ENCODE data around the gene JARID2.

The JARID2 gene

DNA sequence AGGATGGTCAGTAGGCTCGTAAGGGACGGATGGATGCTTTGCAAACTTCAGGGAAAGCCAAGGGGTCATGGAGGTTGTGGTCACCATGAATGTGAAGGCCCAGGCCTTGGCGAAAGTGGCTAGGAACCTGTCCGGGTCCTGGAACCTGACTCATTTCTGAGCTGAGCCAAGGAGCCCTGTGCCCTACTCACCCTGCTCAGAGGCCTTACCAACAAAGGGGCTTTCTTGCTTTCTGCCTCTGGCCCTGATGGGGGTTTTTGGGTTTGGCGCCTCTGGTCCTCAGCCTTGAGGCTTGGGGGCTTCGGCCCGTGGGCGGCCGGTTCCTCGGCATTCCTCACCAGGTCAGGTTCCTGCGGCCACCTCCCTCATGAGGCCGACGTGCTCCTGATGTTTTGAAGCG lies 261.9 kb downstream of the JARID2 start:
- peaks cover 28% of the 10 kb centered on the region for H3K36me3 ChIP-seq (ENCODE audit: control insufficient read depth, insufficient read depth, low read length, severe bottlenecking)
- H3K9me3 ChIP-seq (ENCODE audit: control insufficient read depth, low read length), result no peaks in the 10 kb centered on the region
- no peak for DNase-seq (ENCODE audit: low read depth)
- no peak overlapping the region for H3K9ac ChIP-seq (ENCODE audit: low read length)
- peaks cover 36% of the 10 kb centered on the region for H3K4me1 ChIP-seq (ENCODE audit: control insufficient read depth, insufficient read depth, low read length)
- H3K4me3 ChIP-seq (ENCODE audit: low read length), result no peak overlapping the region
- H3K27me3 ChIP-seq (replicated peaks; ENCODE audit: control insufficient read depth, insufficient read depth, low read length), result no peaks in the 10 kb centered on the region

DNA sequence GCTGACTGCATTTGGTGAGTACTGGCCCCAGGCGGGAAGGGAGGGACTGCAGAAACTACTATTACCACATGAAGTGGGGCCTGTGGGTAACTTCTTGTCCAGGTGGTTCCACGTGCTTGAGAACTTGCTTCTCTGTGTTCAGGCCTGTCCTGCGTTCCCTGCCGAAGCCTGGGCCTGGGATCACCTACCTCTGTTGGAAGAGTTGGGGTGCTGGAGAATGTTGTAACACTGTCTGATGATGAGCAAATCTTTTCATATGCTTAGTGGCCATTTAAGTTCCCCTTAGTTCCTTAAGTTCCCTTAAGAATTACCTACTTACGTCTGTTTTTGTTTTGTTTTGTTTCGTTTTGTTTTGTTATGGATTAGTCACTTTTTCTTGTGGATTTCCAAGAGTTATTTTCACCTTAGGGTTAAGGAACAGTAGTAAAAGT lies 262.6 kb downstream of the JARID2 start:
- H3K36me3 ChIP-seq (ENCODE audit: control insufficient read depth, insufficient read depth, low read length, severe bottlenecking), result peaks cover 34% of the 10 kb centered on the region

DNA sequence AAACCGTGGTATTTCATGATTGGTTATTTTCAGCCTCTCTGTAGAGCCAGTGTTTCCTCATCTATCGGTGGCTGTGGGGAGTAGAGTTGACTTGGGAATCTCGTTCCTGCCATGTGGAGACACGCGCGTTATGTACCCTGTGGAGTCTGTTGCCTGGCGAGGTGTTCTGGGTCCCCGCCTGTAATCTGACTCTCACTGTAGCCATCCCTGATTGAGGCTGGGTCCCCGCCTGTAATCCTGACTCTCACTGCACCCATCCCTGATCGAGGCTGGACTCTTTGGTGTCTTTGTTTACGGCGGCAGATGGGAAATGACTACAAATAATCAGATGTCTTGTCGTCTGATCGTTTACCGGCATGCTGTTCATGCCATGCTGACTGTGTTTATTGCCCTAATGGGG lies 263.1 kb downstream of the JARID2 start:
- Histone ChIP-seq H3K36me3 (ENCODE audit: control insufficient read depth, insufficient read depth, low read length, severe bottlenecking) (peaks cover 37% of the 10 kb centered on the region), H3K9me3 (ENCODE audit: control insufficient read depth, low read length) (no peaks in the 10 kb centered on the region), H3K9ac (ENCODE audit: low read length) (no peak overlapping the region), H3K4me3 (ENCODE audit: low read length) (no peak overlapping the region), H3K4me1 (ENCODE audit: control insufficient read depth, insufficient read depth, low read length) (peaks cover 31% of the 10 kb centered on the region), H3K27me3 (replicated peaks; ENCODE audit: control insufficient read depth, insufficient read depth, low read length) (no peaks in the 10 kb centered on the region)
- no peak for DNase-seq (ENCODE audit: low read depth)

More for the DNA sequence above, 262.6 kb downstream of the JARID2 start:
- Histone ChIP-seq H3K4me1 (ENCODE audit: control insufficient read depth, insufficient read depth, low read length) (peaks cover 34% of the 10 kb centered on the region), H3K9ac (ENCODE audit: low read length) (no peak overlapping the region), H3K27me3 (replicated peaks; ENCODE audit: control insufficient read depth, insufficient read depth, low read length) (no peaks in the 10 kb centered on the region), H3K4me3 (ENCODE audit: low read length) (no peak overlapping the region), H3K9me3 (ENCODE audit: control insufficient read depth, low read length) (no peaks in the 10 kb centered on the region)
- DNase-seq (ENCODE audit: low read depth), result no peak

DNA sequence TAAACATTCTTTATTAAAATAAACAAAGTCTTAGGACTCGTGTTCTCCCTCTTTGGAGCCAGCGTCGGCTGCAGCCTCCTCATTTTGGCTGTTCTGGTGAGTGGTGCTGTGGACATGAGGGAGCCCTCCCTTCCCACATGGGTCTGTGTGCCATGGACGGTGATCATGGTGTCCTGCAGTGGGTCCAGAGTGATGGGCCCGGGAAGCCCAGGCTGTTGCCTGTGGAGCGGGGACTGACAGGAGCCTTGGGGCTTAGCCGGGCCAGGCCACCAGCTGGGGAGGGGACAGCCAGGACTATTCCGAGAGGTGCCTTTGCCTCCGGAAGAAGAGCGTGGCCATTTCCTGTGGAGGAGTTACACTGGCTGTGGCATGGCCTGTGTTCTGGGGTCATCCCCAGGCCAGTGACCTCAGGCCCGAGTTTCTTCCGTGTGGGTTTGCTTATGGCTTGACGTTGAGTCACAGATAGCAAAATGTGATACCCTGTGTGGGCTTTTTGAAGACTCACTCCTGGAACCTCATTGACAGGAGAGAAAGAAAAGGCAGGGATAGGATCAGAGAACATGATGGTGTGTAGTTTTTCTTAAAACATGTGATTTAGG lies 263.6 kb downstream of the JARID2 start:
- no peaks in the 10 kb centered on the region for H3K27me3 ChIP-seq (replicated peaks; ENCODE audit: control insufficient read depth, insufficient read depth, low read length)
- no peak overlapping the region for H3K9ac ChIP-seq (ENCODE audit: low read length)
- H3K9me3 ChIP-seq (ENCODE audit: control insufficient read depth, low read length), result no peaks in the 10 kb centered on the region
- H3K4me3 ChIP-seq (ENCODE audit: low read length), result no peak overlapping the region
- DNase-seq (ENCODE audit: low read depth), result no peak
- H3K4me1 ChIP-seq (ENCODE audit: control insufficient read depth, insufficient read depth, low read length), result peaks cover 26% of the 10 kb centered on the region
- peaks cover 41% of the 10 kb centered on the region for H3K36me3 ChIP-seq (ENCODE audit: control insufficient read depth, insufficient read depth, low read length, severe bottlenecking)

DNA sequence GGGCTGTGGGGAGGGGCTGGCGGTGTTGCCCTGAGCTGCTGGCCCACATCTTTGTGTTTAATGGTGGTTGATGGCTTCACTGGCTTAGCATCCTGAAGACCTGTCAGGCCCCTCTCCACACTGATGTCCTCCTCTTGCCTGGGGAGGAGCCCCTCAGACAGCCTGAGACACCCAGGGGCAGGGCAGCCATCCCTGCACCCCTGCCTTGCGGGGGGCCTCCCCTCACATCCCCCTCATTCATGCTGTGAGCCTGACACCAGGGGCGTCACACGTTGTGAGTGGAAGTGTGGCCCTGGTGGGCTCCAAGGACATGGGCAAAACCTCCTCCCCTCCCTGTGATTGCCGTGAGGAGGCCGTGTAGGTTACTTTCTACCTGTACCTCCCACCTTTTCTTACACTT lies 264.3 kb downstream of the JARID2 start:
- no peak overlapping the region for H3K9ac ChIP-seq (ENCODE audit: low read length)
- H3K36me3 ChIP-seq (ENCODE audit: control insufficient read depth, insufficient read depth, low read length, severe bottlenecking), result peaks cover 47% of the 10 kb centered on the region
- no peaks in the 10 kb centered on the region for H3K27me3 ChIP-seq (replicated peaks; ENCODE audit: control insufficient read depth, insufficient read depth, low read length)
- DNase-seq (ENCODE audit: low read depth), result no peak
- peaks cover 22% of the 10 kb centered on the region for H3K4me1 ChIP-seq (ENCODE audit: control insufficient read depth, insufficient read depth, low read length)
- H3K4me3 ChIP-seq (ENCODE audit: low read length), result no peak overlapping the region
- H3K9me3 ChIP-seq (ENCODE audit: control insufficient read depth, low read length), result no peaks in the 10 kb centered on the region

DNA sequence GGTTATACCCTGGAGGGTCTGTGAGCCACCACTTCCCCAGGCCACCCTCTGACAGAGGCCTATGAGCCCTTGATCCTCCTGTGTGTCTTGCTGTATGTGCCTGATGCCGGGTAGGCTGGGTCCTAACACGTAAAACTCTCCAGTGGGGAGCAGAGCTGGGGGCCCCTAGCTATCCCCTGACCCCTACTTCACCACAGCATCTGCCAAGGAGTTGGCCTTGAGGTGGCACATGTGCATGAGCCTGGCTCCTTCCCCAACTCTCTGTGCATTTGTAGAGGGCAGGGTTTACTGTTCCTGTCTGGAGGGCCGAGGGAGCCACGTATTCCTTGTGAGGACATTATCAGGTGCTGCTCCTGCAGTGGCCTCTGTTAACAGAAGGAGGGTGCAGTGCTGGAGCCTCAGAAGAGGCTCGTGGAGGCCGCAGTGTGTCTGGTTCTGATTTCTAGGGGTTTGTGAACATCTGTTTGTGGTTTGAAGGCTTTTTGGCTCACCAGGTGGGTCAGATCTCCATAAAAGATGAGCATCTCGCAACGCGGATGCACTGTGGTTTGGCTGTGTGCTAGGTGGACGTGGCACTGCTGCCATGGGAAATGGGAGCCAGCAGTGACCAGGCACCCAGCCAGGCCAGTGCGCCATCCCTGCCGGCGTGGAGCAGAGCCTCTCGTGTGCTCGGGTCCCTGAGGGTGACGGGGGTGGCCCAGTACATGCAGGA lies 264.8 kb downstream of the JARID2 start:
- no peak overlapping the region for H3K4me3 ChIP-seq (ENCODE audit: low read length)
- no peaks in the 10 kb centered on the region for H3K27me3 ChIP-seq (replicated peaks; ENCODE audit: control insufficient read depth, insufficient read depth, low read length)
- H3K4me1 ChIP-seq (ENCODE audit: control insufficient read depth, insufficient read depth, low read length), result peaks cover 16% of the 10 kb centered on the region
- no peaks in the 10 kb centered on the region for H3K9me3 ChIP-seq (ENCODE audit: control insufficient read depth, low read length)
- no peak for DNase-seq (ENCODE audit: low read depth)
- peaks cover 51% of the 10 kb centered on the region for H3K36me3 ChIP-seq (ENCODE audit: control insufficient read depth, insufficient read depth, low read length, severe bottlenecking)
- no peak overlapping the region for H3K9ac ChIP-seq (ENCODE audit: low read length)

DNA sequence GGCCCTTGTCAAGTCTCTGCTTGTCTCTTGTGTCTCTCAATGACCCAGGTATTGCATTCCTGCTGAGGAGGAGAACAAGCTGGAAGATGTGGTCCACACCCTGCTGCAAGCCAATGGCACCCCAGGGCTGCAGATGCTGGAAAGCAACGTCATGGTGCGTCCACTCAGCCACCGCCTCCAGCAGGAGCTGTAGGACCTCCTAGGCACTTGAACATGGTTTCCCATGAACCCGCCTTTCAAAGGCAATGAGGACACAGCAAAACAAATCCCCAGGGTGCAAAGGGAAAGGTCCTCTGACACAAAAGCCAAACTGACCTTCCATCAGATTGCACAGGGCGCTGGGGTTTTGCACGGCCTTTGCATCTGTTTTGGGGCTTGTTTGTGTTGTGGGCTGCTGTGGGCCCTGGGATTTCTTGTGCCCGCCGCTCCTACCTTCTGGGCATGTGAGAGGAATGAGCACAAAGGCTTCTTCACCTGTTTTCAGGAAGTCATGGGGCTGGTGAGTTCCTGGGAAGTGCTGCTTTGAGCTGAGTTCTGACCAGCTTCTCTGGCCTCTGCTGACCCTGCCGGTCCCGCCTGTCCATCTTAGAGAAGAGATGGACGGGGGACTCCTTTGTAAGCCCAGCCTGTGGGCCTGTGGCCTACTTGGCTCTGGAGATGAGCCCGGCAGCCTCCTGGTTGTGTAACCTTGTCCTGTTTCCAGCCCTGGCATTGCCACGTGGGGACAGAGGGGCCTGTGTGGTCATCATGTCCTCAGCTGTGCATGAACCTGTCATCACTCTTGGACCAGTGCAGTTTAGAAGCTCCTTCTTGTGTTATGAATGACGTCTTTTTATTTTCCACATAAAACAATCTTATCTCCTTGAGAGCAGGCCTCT lies 265.6 kb downstream of the JARID2 start:
- H3K27me3 ChIP-seq (replicated peaks; ENCODE audit: control insufficient read depth, insufficient read depth, low read length), result no peaks in the 10 kb centered on the region
- no peak for DNase-seq (ENCODE audit: low read depth)
- peaks cover 55% of the 10 kb centered on the region for H3K36me3 ChIP-seq (ENCODE audit: control insufficient read depth, insufficient read depth, low read length, severe bottlenecking)
- no peak overlapping the region for H3K4me3 ChIP-seq (ENCODE audit: low read length)
- peaks cover 14% of the 10 kb centered on the region for H3K4me1 ChIP-seq (ENCODE audit: control insufficient read depth, insufficient read depth, low read length)
- H3K9ac ChIP-seq (ENCODE audit: low read length), result no peak overlapping the region
- H3K9me3 ChIP-seq (ENCODE audit: control insufficient read depth, low read length), result no peaks in the 10 kb centered on the region

DNA sequence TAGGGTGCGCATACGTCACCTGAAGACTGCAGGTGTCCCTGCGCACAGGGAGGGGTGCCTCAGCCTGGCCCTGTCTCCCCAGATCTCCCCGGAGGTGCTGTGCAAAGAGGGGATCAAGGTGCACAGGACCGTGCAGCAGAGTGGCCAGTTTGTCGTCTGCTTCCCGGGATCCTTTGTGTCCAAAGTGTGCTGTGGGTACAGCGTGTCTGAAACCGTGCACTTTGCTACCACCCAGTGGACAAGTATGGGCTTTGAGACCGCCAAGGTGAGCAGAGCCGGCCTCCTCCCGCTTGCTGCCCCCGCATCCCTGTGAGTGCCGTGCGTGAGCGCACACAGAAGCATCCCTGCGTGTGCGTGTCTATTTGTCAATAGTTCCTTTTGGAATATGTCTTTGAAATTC lies 266.3 kb downstream of the JARID2 start:
- H3K9ac ChIP-seq (ENCODE audit: low read length), result no peak overlapping the region
- no peak overlapping the region for H3K4me3 ChIP-seq (ENCODE audit: low read length)
- no peak for DNase-seq (ENCODE audit: low read depth)
- peaks cover 14% of the 10 kb centered on the region for H3K4me1 ChIP-seq (ENCODE audit: control insufficient read depth, insufficient read depth, low read length)
- no peaks in the 10 kb centered on the region for H3K9me3 ChIP-seq (ENCODE audit: control insufficient read depth, low read length)
- no peaks in the 10 kb centered on the region for H3K27me3 ChIP-seq (replicated peaks; ENCODE audit: control insufficient read depth, insufficient read depth, low read length)
- peaks cover 60% of the 10 kb centered on the region for H3K36me3 ChIP-seq (ENCODE audit: control insufficient read depth, insufficient read depth, low read length, severe bottlenecking)

DNA sequence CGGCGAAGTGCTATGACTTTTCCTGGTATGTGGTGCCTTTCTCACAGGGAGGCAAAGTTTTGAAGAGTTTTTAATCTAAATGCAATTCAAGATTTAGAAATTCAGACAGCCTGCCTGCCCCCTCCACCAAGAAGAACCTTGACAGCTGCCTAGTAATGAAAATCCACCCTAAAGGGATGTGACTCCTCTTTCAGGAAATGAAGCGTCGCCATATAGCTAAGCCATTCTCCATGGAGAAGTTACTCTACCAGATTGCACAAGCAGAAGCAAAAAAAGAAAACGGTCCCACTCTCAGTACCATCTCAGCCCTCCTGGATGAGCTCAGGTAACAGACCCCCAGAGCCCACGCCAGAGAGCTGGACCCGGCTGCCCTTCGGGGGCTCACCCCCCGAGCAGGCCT lies 266.9 kb downstream of the JARID2 start:
- H3K4me1 ChIP-seq (ENCODE audit: control insufficient read depth, insufficient read depth, low read length), result peaks cover 14% of the 10 kb centered on the region
- H3K9ac ChIP-seq (ENCODE audit: low read length), result no peak overlapping the region
- no peak for DNase-seq (ENCODE audit: low read depth)
- H3K4me3 ChIP-seq (ENCODE audit: low read length), result no peak overlapping the region
- H3K36me3 ChIP-seq (ENCODE audit: control insufficient read depth, insufficient read depth, low read length, severe bottlenecking), result peaks cover 66% of the 10 kb centered on the region
- H3K27me3 ChIP-seq (replicated peaks; ENCODE audit: control insufficient read depth, insufficient read depth, low read length), result no peaks in the 10 kb centered on the region
- no peaks in the 10 kb centered on the region for H3K9me3 ChIP-seq (ENCODE audit: control insufficient read depth, low read length)

DNA sequence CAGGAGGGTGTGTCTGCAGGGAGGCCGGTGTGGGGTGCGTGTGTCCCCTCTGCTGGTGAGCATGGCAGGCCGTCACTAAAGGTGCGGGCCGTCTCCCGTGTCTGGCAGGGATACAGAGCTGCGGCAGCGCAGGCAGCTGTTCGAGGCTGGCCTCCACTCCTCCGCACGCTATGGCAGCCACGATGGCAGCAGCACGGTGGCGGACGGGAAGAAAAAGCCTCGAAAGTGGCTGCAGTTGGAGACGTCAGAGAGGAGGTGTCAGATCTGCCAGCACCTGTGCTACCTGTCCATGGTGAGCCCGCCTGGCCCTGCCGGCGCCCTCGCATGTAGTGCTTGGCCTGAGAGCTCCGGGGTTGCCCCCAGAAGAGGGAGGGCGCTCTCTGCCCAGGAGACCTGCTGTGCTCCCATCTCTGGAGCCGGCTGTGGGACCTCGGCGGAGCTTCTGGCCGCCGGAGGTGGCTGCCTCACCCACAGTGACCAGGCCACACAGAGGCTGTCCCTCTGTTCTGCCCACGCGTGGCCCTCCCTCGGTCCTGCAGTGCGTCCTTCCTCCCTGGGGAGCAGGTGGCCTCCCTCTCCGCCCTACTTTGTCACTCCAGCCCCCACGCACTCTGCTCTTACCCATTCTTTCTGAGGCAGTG lies 267.4 kb downstream of the JARID2 start:
- H3K9me3 ChIP-seq (ENCODE audit: control insufficient read depth, low read length), result no peaks in the 10 kb centered on the region
- peaks cover 14% of the 10 kb centered on the region for H3K4me1 ChIP-seq (ENCODE audit: control insufficient read depth, insufficient read depth, low read length)
- no peaks in the 10 kb centered on the region for H3K27me3 ChIP-seq (replicated peaks; ENCODE audit: control insufficient read depth, insufficient read depth, low read length)
- H3K9ac ChIP-seq (ENCODE audit: low read length), result no peak overlapping the region
- H3K4me3 ChIP-seq (ENCODE audit: low read length), result no peak overlapping the region
- peaks cover 72% of the 10 kb centered on the region for H3K36me3 ChIP-seq (ENCODE audit: control insufficient read depth, insufficient read depth, low read length, severe bottlenecking)
- no peak for DNase-seq (ENCODE audit: low read depth)

All from adipocyte (in vitro differentiated cells).